GM21381 (cell line): ENCODE results near the gene NAV2.
"Not testable (repeated sequence)": the region's sequence is repeated elsewhere in the genome, so short reads cannot be mapped to it uniquely, and the experiment has no call there.

Experiments used
- ATAC-seq: cut with Tn5 transposase; IDR thresholded peaks from one replicate; pipeline ENCODE4 v1.9.1; 2021; ENCODE audit warnings: mild to moderate bottlenecking, moderate library complexity; ENCODE audit not compliant: unreplicated experiment

NAV2 gene

DNA sequence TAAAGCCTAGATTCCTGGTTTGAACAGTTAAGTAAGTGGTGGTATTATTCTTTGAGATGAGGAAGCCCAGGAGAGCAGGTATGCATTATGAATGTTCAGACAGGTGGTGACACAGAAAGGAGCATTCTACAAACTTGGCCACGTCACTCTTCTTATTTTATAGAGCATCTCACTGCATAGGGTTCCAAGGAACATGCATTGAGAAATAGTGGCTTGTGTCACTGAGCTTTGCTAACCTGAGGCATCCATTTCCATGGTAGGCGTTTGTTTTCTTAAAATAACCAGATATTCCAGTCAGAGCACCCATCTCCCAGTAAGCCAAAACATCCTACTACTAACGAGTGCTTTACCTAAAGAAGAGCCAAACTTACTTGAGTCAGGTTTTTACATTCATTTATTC is 169.7 kb downstream of the NAV2 start:
- ATAC-seq, result no peak

DNA sequence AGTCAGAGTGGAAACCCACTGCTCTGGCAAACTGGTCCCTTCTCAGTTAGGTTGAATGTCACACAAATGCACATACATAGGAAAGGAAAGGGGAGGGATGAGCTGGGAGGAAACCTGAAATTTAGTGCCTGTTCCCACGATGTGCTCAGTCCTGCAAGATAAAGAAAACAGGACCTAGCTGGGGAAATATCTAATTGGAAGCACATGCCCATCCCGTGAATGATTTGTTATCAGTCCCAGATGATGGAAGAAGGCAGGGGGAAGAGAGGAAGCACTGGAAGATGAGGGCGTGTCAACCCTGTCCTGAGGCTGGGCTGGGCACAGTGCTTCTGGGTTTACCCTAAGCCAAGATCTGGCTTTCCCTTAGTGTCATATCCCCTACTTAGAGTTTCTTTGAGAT is 173.9 kb downstream of the NAV2 start:
- no peak for ATAC-seq

DNA sequence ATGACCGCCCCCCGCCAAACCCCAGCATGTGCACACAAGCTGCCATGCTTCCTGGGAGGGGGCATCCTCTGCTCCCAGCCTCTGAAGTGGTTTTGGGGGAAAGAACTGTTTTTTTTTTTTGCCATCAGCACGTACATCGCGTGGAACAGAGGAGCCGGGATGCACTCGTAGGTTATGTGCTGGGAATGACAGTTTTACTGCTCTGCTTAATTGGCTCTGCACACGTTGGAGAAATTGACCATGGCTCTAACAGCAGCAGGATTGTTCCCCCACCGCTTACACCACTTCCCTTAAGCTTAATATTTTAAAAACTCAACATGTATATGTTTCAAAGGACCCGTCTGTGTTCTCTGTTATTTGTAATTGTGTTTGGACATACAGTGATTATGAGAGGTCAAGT is 175.2 kb downstream of the NAV2 start:
- ATAC-seq, result no peak

DNA sequence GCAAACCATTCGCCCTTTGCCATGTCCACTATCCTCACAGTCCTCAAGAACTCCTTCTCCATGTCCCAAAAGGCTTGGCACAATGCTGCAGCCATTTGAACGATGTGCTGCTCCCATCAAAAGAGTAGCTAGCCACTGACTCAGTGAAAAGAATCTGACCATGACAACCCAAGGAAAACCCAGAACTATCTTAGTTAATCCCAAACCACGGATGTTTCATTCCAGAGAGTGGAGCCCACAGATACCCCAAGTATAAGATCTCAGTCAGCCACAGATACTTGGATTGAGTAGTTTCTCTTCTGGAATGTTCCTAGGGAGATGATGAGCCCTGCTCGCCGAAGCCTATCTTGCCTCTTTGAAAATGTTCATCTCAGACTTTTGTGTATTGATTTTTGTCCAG is 176.9 kb downstream of the NAV2 start:
- ATAC-seq, result no peak

DNA sequence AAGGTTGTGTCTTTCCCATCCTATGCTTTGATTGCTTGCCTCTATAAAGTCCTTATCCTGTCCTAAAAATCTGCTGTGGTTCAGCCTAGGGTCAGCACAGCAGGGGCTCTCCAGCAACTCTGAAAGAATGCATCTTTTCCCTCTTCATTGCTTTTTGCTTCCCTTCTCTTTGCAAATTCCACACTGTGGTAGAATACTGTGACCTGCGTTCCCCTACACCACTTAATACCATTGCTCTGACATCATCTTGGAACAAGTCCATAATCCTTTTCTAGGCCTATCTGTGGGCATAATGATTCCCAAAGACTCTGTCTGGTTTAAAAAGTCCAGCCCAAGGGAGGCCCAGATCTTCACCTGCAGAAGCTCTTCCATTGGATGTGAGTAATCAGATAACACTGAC is 177.7 kb downstream of the NAV2 start:
- no peak for ATAC-seq

DNA sequence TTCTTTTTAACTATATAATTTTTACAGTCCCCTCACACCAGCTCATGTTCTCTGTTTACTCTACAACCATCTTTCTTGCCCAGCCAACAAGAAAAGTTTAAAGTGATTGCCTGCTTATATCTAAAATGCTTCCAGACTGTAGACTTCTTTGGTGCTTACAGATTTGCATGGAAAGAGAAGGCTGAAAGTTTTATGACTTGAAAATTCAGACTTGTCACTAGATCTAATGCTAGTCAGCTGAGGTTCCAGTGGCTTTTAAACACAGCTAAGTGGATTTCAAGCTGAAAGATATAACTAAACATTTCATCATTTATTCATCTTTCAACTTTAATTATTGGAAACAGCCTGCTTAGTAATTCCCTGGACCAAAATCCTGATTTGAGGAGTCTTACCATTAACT is 178.4 kb downstream of the NAV2 start:
- no peak for ATAC-seq

DNA sequence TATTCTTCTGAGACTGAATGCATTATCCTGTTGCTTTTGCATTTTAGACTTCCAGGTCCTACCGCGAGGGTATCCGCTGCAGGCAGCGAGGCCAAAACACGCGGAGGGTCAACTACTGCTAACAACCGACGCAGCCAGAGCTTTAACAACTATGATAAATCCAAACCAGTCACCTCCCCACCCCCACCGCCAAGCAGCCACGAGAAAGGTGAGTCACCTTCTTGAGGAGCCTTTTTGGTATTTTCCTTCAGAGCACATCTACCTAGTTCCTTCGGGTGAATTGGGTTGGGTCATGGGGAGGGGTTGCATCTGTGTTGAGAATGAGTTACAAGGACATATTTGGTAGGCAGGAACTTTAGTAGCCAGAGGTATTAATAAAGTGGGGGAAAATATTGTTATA is 179.8 kb downstream of the NAV2 start:
- ATAC-seq, result no peak

DNA sequence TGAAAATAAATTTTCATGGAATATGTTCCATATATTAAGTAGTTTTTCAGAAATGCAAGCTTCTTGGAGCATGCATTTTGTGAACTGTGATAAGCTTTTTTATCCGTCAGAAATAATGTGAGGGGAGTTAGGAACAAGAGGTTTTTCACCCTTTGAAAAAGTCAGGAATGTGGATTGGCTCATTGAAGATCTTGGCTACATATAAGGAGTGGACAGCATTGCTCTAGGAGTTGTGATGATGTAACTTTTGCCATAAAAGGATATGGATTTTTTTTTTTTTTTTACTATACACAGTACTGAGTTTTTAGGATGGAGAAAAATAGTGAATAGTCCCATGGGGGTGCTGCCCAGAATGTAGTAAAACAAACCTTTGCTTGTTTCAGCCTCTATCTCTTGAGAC is 180.2 kb downstream of the NAV2 start:
- no peak for ATAC-seq

DNA sequence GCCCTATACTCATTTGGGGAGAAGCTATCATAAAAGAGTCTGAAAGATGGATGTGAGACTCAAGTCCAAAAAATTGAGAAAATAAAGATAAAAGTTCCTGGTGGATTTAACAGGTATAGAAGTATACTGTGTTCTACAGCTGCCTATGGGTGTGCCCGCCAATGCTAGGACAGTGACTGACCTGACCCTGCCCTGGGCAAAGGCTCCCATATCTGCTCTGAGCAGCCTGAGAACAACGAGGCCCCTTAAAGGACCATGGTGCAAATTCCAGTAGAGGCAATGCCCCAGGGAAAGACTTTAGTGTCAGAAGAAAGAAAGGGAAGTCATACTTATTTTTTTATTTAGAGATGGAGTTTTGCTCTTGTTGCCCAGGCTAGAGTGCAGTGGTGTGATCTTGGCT is 181.8 kb downstream of the NAV2 start:
- no peak for ATAC-seq

DNA sequence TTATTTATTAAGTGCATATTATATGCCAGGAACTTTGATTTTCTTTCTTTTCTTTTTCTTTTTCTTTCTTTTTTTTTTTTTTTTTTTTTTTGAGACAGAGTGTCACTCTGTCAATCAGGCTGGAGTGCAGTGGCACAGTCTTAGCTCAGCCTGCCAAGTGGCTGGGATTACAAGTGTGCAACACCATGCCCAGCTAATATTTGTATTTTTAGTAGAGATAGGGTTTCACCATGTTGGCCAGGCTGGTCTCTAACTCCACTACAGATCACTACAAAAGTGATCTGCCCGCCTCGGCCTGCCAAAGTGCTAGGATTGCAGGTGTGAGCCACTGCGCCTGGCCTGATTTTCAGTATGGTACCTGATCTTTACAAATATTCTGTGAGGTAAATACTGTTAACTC is 182.4 kb downstream of the NAV2 start:
- not testable (repeated sequence) for ATAC-seq

DNA sequence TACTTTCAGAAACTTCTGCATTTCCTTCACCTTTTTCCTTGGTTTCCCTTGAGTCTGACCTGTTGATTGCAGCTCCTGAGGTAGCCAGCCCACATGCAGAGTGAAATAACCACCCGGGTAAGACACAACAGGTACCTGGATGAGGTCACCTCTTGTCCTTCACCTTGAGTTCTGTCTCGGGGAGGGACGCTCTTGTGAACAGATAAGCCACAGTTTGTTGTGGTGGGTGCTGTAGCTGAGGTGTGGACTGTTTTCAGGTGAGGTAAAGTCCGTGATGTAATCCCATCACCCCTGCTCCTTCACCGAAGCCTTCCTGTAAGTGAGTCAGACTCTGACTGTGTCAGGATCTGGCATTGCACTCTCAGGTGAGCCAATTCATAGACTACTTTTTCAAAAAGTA is 183.1 kb downstream of the NAV2 start:
- ATAC-seq, result no peak

DNA sequence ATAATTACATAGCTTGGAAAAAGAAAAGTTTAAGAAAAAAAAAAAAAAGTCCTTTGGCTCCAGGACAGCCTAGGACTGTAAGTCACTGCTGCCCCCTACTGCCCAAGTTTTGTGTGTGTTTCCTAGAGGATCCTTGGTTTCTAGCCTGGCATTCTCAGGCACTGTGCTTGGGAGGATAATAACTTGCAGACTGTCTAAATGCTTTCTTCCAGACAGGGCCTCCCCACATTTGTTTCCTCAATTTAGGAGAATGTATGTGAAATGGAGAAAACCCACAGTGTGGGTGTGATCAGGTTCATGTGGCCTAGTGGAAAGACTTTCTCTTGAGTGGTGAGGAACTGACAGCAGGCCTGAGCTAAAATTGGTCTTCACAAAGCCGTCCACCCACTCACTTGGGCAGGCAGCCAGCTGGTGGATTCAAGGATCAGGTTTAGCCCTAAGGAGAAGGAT is 191.0 kb downstream of the NAV2 start:
- ATAC-seq, result no peak

DNA sequence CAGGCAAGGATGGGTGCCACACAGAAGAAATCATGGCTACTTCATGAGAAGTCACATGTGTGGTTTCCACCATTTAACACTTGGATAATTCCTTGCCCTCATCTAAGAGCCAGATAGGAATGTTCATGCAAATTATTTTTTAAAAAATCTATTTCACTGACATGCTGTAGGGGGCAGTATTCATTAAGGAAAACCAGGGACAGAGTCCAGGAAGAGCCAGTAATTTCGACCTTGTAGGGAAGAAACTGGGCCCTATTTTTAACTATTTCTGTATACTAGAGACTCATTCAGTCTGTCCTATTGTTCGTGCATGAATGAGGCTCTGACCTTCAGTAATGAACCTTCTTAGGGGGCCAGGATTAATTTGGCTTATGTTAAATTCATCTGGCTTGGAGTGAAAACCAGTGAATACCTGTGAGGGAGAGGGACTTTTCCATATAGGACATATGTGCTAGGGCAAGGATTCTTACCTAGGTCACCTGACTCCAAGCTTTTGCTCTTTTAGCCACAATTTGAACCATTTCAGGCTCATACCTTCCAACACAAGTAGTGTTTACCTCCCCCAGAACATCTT is 192.7 kb downstream of the NAV2 start:
- no peak for ATAC-seq

DNA sequence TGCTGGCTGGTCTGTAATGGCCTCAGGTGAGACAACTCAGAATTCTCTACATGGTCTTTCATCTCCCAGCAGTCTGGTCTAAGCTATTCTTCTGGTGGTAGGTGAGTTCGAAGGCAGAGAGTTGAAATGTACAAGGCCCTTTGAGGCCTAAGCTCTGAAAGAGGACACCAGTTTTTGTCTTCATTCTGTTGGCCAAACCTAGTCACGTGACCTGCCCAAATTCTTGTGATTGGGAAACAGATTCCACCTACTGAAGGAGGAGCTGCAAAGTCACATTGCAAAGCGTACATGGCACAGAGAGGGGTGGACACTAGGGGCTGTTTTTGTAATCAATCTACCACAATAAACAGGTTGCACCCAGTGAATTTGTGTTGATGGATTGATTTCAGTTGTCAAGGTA is 193.5 kb downstream of the NAV2 start:
- ATAC-seq, result no peak

DNA sequence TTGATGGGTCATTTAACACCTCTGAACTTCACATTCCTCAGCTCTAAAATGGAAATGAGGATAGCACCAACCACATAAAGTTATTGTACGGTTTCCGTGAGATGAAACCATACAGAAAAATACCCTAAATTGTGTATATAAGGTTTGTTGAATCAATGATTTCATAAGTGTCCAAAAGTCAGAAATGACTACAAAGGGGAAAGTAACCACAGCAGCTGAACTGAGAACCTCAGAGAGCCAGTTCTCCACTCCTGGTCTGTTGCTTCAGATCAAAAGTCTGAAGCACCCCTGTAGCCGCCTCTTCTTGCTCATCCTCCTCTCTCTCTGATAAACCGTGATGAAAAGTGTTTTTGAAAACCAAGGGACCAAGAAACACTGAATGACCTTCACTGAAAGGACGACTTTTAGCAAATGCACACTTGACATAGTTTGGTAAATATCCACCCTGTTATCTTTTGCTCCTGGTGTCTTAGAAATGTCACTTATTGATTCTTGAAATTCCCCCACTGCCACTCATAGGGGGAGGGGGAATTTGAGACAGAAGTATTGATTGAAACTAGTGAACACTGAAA is 194.5 kb downstream of the NAV2 start:
- peak; percentile 72 for ATAC-seq

DNA sequence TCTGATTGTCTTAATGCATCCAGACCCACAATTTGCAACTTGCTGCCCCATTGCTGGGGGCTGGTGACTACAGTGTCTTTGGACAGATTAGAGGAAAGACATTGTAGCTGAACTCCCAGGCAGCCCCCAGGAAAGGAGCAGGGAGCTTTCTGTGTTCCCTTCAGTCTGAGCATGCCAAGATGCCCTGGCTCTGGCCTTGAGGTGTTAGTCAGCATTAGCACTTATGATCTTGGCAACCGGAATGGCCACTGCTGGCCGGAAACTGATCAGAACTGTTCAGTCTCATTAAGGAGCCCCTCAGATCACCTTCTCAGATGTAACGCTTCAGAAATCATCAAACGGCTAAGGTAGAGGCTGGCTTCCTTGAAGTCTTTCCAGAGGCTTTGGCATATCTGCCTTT is 195.2 kb downstream of the NAV2 start:
- ATAC-seq, result no peak

DNA sequence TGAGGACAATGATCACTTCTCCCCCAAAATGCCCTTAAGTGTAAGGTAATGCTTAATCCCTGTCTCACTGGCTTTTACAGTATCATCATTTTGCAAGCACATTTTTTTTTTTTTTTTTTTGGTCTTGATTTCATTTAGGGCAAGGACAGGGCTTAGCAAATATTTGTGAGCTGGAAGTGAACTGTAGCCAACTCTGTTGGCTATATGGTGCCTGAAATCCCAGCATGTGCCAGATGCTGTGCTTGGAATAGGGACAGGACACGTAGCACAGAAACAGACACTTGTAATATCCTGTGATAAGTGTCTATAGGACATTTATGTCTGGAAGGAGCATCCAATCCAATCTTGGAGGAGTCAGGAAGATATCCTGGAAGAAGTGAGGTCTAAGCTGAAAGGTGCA is 198.3 kb downstream of the NAV2 start:
- no peak for ATAC-seq

DNA sequence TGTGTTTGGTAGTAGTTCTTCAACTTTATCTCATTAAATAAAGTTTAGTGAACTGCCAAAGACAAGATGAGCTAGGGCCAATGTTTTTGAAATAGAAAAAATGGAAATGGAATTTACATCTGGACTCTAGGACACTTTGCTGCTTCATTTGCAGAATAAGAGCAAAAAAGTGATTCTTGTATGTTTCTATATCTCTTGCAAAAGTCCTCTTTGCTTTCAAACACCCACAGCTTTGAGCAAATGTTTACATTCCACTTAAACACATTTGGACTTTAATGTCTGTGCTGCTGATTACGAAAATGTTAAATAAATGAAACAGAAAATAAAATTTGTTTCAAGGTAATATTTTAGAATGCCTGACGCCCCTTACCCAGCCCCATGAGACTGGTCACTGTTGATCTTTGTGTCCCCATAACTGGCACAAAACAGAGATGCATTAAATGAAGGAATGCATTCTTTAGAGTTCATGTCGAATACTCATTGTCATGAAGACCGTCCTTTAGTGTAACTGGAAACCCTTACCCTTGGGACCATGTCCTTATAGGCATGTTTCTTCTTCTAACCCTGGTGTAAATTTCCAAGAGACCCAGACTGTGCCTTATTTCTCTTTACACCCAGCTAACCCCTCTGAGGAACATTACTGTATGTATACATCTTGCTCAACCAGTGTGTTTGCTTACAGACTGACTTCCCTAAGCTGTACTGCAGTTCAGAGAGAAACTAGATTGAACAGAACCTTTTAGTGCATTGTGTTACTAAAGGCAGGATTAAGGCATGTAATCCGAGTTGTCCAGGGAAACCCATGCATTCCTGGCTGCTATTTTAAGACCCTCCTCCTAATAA is 199.7 kb downstream of the NAV2 start:
- no peak for ATAC-seq

DNA sequence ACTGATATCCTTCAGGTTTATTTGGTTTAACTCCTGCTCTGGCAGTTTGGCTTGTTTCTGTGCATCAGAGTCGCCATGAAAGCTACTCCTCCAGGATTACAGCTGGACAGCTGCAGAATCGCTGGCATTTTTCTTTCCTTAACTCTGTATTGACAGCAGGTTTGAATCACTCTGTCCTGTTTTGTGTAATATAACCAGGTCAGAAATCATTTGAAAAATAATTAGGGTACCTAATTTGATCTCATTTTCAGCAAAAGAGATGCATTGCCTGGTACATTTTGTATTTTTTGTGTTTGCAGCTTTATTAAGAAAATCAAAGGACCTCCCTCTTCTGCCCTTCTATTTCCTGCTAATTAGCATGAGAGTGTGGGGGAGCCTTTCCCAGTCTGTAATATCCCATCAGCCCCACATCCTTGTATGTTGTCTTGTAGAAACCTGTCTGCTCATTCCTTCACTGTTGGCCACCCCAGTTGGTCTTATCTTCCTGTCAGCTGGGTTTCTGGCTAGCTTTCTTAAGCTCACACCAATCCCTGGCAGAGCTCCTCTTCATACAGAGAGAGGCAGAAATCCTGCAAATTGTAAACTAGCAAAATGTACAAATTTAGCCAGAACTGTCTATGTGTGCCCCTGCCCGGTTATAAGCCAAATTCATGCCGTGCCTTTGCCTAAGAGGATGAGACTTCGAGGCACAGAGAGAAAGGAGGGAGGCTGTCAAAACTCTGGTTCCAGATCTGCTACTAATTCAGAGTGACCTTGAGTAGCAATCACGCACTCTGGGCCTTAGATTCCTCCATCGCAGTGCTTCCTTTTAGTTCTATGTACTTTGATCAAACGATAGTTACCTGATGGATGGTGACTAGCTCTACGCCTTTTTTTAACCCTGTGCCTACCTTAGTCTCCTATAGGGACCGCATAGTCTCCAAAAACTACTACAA is 200.6 kb downstream of the NAV2 start:
- no peak for ATAC-seq

DNA sequence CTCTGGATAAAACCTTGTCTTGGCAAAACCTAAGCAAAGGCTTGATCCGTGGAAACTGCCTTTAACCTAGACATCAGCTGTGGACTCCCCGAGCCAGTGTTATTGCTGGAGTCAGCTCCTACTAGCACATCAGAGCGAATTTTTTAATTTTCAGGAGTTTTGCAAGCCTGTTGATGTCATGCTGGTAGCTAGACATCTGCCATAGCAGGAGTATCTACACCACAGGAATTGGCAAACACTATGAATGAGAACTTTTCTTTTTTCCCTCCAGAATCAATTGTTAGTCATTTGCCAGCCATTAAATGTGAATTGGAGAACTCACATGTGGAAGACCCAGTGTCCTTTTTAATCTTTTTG is 201.2 kb downstream of the NAV2 start:
- ATAC-seq, result no peak

DNA sequence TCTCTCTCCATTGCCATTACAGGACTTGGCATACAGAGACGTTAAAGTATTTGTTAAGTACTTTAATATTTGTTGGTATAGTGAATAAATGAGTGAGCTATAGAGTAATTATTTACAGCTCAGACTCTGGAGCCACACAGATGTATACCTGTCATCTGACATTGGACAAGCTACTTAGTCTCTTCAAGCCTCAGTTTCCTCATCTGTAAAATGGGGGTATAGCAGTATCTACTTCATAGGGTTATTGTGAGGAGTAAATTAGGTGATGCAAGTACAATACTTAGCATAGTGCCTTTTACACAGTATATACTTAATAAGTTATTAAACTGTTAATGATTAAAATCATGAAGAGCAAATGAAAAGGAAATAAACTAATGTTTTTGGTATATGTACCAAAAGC is 203.2 kb downstream of the NAV2 start:
- no peak for ATAC-seq
